Left lung (tissue), 10 donors: ENCODE data around the gene FGF18. TPM values are rescaled to one million over a fixed set of nuclear protein-coding genes. Genes with fewer than 3 reads are reported as not detected.
"Not testable (repeated sequence)": the region's sequence is repeated elsewhere in the genome, so short reads cannot be mapped to it uniquely, and the experiment has no call there.

Source experiments
- ATAC-seq: fragments of 200-7000 bp; cut with Tn5 transposase; one replicate; pipeline ENCODE4 v1.9.1; 2020; ENCODE audit warnings: moderate library complexity
- DNase-seq, 4 donors: peaks; one replicate each; pipeline ENCODE4 v3.0.0-alpha.2; 2013 to 2020
- H3K27ac ChIP-seq, 2 donors: fragments of 200-600 bp; sonication (generic) in 1 of 2; one replicate each; pipeline versions ENCODE4 v1.5.0 to v1.8.0; 2020 to 2021
- H3K27me3 ChIP-seq, 2 donors: fragments of 200-600 bp; sonication (generic) in 1 of 2; one replicate each; pipeline versions ENCODE4 v1.5.0 to v1.8.0; 2020 to 2021
- H3K36me3 ChIP-seq, 2 donors: fragments of 200-600 bp; sonication (generic) in 1 of 2; one replicate each; pipeline versions ENCODE4 v1.5.0 to v1.8.0; 2020 to 2021
- H3K4me1 ChIP-seq, 2 donors: fragments of 200-600 bp; one replicate each; pipeline ENCODE4 v1.8.0; 2021
- H3K4me3 ChIP-seq, 2 donors: fragments of 200-600 bp; sonication (generic) in 1 of 2; one replicate each; pipeline versions ENCODE4 v1.5.0 to v1.8.0; 2020 to 2021; ENCODE audit warnings: mild to moderate bottlenecking in 1 of 2
- H3K9me3 ChIP-seq, 2 donors: fragments of 200-600 bp; sonication (generic) in 1 of 2; one replicate each; pipeline versions ENCODE4 v1.5.0 to v1.8.0; 2020 to 2021
- CTCF ChIP-seq, 2 donors: fragments of 200-600 bp; sonication (generic) in 1 of 2; IDR thresholded peaks; one replicate each; pipeline versions ENCODE4 v1.5.0 to v1.8.0; 2021; ENCODE audit warnings: antibody characterized with exemption in 2 of 2
- intact Hi-C, 2 donors: fragments of 100-400 bp; cut with DNase I; formaldehyde crosslinking; loops; one replicate each; pipeline versions ENCODE4 v1.11.2 to v1.14.2; 2022
- polyA plus RNA-seq, 6 donors: library from polyadenylated mRNA; unstranded; fragments of 120-200 nt; gene quantifications; one replicate each; pipeline ENCODE4 v1.2.1, GENCODE V29; 2013; ENCODE audit not compliant: insufficient read length in 6 of 6
- total RNA-seq, 2 donors: library from RNA; stranded (reverse); fragmentation: NEBNext Ultra II Directional; extraction: Animal tissue kit (Norgen Biotek cat#: 25700); gene quantifications; one replicate each; pipeline ENCODE4 v1.2.1, GENCODE V29; 2021
- donor health status: DM: no; HTN: yes; CAD: no.
- donor health status: DM: no; HTN: no; CAD: no.

FGF18 gene
- total and polyA plus RNA-seq, 8 donors: 2.3 to 12.2 (median 5.9) TPM

DNA sequence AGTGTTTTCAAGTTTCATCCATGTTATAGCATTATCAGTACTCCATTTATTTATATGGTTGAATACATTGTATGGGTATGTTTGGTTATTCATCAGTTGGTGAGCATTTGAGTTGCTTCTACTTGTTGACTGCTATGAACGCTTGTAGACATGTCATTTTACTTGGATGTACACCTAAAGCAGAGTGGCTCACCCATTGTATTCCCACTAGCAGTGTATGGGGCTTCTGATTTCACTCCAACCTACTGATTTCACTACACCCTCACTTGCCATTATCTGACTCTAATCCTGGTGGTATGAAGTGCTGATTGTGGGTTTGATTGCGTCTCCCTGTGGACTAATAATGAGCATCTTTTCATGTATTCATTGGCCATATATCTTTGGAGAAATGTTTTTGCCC, 22.3 kb upstream of the FGF18 start:
- no peak for ATAC-seq
- no peak overlapping the region for H3K27ac ChIP-seq
- DNase-seq: no peak
- no peaks in the 10 kb centered on the region for H3K27me3 ChIP-seq
- intact Hi-C loops: no loop called here
- no peak overlapping the region for H3K4me3 ChIP-seq
- peaks cover 0 to 99% of the 10 kb centered on the region in 2 donors for H3K36me3 ChIP-seq
- peaks cover 0 to 23% of the 10 kb centered on the region in 2 donors for H3K4me1 ChIP-seq
- H3K9me3 ChIP-seq: no peaks in the 10 kb centered on the region
- no peak for TF ChIP-seq CTCF (IDR thresholded peaks at IDR 0.05)

DNA sequence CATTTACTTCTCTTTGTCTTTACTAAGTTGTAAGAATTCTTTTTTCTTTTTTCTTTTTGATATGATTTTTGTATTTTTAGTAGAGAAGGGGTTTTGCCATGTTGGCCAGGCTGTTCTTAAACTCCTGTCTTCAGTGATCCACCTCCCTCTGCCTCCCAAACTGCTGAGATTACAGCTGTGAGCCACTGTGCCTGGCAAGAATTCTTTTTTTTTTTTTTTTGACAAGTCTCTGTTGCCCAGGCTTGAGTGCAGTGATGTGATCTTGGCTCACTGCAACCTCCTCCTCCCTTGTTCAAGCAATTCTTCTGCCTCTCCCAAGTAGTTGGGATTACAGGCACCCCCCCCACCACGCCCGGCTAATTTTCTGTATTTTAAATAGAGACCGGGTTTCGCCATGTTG, 21.8 kb upstream of the FGF18 start:
- intact Hi-C loops: no loop called here
- no peak for TF ChIP-seq CTCF (IDR thresholded peaks at IDR 0.05)
- no peak for ATAC-seq
- H3K9me3 ChIP-seq: no peaks in the 10 kb centered on the region
- no peaks in the 10 kb centered on the region for H3K27me3 ChIP-seq
- H3K36me3 ChIP-seq: peaks cover 0 to 95% of the 10 kb centered on the region in 2 donors
- no peak overlapping the region for H3K27ac ChIP-seq
- peaks cover 0 to 22% of the 10 kb centered on the region in 2 donors for H3K4me1 ChIP-seq
- no peak for DNase-seq
- H3K4me3 ChIP-seq: no peak overlapping the region

GRCh38 chr5:171398660-171399059, 20.8 kb upstream of the FGF18 start:
- DNase-seq, H3K27ac ChIP-seq, H3K4me3 ChIP-seq, H3K27me3 ChIP-seq, ATAC-seq, intact Hi-C loops, H3K9me3 ChIP-seq: not testable (repeated sequence)
- Histone ChIP-seq H3K36me3 (peaks cover 0 to 85% of the 10 kb centered on the region in 2 donors), H3K4me1 (peaks cover 0 to 22% of the 10 kb centered on the region in 2 donors)

GRCh38 chr5:171400169-171400568, 19.3 kb upstream of the FGF18 start:
- peaks cover 0 to 75% of the 10 kb centered on the region in 2 donors for H3K36me3 ChIP-seq
- H3K27me3 ChIP-seq: no peaks in the 10 kb centered on the region
- no peak overlapping the region for H3K27ac ChIP-seq
- TF ChIP-seq CTCF (IDR thresholded peaks at IDR 0.05): no peak
- no peaks in the 10 kb centered on the region for H3K9me3 ChIP-seq
- no peak overlapping the region for H3K4me3 ChIP-seq
- intact Hi-C loops: no loop called here
- peaks cover 0 to 22% of the 10 kb centered on the region in 2 donors for H3K4me1 ChIP-seq
- ATAC-seq: no peak
- DNase-seq: no peak

DNA sequence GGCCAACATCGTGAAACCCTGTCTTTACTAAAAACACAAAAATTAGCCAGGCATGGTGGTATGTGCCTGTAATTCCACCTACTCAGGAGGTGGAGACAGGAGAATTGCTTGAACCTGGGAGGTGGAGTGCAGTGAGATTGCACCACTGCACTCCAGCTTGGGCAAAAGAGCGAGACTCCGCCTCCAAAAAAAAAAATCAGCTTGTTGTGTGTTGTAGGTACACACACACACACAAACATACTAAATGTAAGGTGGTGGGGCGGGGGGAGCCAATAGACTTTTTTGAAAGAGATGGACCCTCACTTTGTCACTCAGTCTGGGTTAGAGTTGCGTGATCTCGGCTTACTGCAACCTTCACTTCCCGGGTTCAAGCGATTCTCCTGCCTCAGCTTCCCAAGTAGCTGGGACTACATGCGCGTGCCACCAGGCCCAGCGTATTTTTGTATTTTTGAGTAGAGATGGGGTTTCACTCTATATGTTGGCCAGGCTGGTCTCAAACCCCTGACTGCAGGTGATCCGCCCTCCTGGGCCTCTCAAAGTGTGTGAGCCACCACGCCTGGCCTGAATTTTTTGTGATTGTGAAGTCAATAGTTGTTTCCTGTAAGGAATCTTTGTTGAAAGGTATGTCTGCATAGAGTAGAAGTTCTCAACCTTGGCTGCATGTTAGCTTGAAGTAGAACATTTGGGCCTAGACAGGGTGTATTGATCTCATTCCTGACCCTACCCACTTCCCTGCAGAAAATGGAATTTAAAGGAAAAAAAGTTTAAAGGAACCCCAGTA, 18.1 kb upstream of the FGF18 start:
- Histone ChIP-seq H3K27me3 (no peaks in the 10 kb centered on the region), H3K9me3 (no peaks in the 10 kb centered on the region), H3K4me1 (peaks cover 0 to 15% of the 10 kb centered on the region in 2 donors), H3K27ac (no peak overlapping the region), H3K36me3 (peaks cover 0 to 75% of the 10 kb centered on the region in 2 donors), H3K4me3 (no peak overlapping the region)
- ATAC-seq (no peak), DNase-seq (no peak)
- TF ChIP-seq CTCF (IDR thresholded peaks at IDR 0.05): no peak
- intact Hi-C loops: no loop called here

DNA sequence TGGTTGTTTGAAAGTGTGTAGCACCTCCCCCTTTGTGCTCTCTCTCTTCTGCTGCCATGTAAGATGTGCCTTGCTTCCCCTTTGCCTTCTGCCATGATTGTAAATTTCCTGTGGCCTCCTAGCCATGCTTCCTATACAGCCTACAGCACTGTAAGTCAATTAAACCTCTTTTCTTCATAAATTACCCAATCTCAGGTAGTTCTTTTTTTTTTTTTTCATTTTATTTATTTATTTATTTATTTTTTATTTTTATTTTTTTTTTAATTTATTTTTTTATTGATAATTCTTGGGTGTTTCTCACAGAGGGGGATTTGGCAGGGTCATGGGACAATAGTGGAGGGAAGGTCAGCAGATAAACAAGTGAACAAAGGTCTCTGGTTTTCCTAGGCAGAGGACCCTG, 16.7 kb upstream of the FGF18 start:
- peaks cover 0 to 18% of the 10 kb centered on the region in 2 donors for H3K4me1 ChIP-seq
- H3K36me3 ChIP-seq: peaks cover 0 to 75% of the 10 kb centered on the region in 2 donors
- H3K9me3 ChIP-seq, H3K4me3 ChIP-seq, DNase-seq, H3K27ac ChIP-seq, H3K27me3 ChIP-seq, intact Hi-C loops, ATAC-seq: not testable (repeated sequence)
